IMR-90 (cell line): Measurements from ENCODE around the gene PPOX.
A peak's percentile ranks its signal among the peaks of the same experiment; 100 is the strongest.

Experiments
- BHLHE40 ChIP-seq: fragments of 150-350 bp; IDR thresholded peaks from 2 replicates; pipeline ENCODE4 v1.6.1; 2016; ENCODE audit warnings: mild to moderate bottlenecking, low read depth, low read length
- CEBPB ChIP-seq: IDR thresholded peaks from 2 replicates; pipeline ENCODE4 v1.6.1; 2012; ENCODE audit warnings: low read depth, low read length, improper control_type of control experiment
- CTCF ChIP-seq: conservative IDR thresholded peaks from 2 replicates; pipeline ENCODE4 v1.5.1; 2012; ENCODE audit warnings: mild to moderate bottlenecking, low read depth, low read length, improper control_type of control experiment
- MAFK ChIP-seq: IDR thresholded peaks from 2 replicates; pipeline ENCODE4 v1.6.1; 2012; ENCODE audit warnings: low read depth, low read length, improper control_type of control experiment
- POLR2A ChIP-seq: IDR thresholded peaks from 2 replicates; pipeline ENCODE4 v1.6.1; 2012; ENCODE audit warnings: mild to moderate bottlenecking, low read depth, low read length
- RAD21 ChIP-seq: IDR thresholded peaks from 2 replicates; pipeline ENCODE4 v1.6.1; 2012; ENCODE audit warnings: low read length, improper control_type of control experiment
- RCOR1 ChIP-seq: IDR thresholded peaks from 2 replicates; pipeline ENCODE4 v1.6.1; 2012; ENCODE audit warnings: mild to moderate bottlenecking, low read length, improper control_type of control experiment; ENCODE audit not compliant: insufficient replicate concordance
- TF ChIP-seq, protein P1 (sequence below): fragments of 150-350 bp; IDR thresholded peaks from 2 replicates; pipeline ENCODE4 v1.6.1; 2017; ENCODE audit warnings: mild to moderate bottlenecking, antibody characterized with exemption, low read length, low read depth

GRCh38 chr1:161198194-161198896, 32.1 kb downstream of the PPOX start:
- TF ChIP-seq RAD21 (no peak), CTCF (0 out of 2 replicates have a peak, but pooled peaks have one; percentile 14), RCOR1 (no peak), POLR2A (no peak), CEBPB (no peak), BHLHE40 (no peak), MAFK (no peak)
- TF ChIP-seq, protein P1, sequence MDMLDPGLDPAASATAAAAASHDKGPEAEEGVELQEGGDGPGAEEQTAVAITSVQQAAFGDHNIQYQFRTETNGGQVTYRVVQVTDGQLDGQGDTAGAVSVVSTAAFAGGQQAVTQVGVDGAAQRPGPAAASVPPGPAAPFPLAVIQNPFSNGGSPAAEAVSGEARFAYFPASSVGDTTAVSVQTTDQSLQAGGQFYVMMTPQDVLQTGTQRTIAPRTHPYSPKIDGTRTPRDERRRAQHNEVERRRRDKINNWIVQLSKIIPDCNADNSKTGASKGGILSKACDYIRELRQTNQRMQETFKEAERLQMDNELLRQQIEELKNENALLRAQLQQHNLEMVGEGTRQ = no peak
